CD1c-positive myeloid dendritic cell (primary cell): ENCODE measurements around the gene ATRNL1.
"Not testable (repeated sequence)": the region's sequence is repeated elsewhere in the genome, so short reads cannot be mapped to it uniquely, and the experiment has no call there.

Experiments used
- DNase-seq: peaks from one replicate; pipeline ENCODE4 v3.0.0-alpha.2; 2016; ENCODE audit errors: extremely low spot score

Gene ATRNL1

DNA sequence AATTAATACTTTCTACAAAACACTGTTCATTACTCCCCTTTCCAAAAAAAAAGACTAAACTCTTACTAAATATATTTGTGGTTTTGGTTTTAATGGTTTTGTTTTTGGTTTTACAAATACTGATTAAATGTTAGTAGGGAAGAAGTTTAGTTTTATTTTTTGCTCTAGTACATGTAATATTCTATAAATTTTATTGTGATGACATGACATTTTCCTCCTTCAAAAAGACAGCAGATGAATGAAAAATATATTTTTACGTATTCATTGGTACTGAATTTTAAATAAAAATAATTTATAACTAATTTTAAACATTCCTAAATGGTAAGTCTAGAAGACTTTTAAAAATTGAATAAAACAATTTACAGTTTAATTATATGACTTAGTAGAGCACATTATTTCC is 667.0 kb downstream of the ATRNL1 start:
- no peak for DNase-seq

DNA sequence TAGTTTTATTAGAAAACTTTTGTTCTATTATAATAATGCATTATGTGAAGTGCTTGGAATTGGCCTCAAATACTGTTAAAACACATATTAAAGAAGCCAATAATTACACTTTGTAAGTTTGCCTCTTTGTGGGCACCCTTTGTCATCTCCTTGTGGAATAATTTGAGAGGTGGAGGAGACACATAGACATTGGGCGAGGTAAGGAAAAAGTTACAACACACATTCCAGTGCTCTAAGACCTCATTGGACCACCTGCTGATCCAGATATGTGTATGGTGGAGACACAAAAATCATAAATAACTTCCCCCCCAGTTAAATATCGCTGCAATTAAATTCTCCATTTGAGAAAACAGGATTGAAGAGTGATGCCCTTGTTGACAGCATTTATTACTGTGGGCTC is 668.0 kb downstream of the ATRNL1 start:
- no peak for DNase-seq

DNA sequence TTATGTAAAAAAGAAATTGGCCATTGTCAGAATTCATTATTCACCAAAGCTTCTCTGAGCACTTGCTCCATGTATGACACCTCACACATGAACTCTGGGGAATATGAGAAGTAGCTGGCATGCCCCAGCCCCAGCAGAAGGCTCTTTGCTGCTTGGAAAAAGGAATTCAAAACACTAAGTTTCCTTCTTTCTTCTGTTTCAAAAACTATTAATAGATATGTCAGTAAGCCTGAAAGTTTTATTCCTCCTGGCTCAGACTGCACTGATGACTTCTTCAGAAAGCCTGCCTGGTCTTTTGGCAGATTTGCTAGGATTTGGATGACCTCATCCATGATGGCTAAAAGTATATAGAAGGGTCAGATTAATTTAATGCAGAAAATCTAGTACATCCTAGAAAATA is 668.9 kb downstream of the ATRNL1 start:
- DNase-seq, result no peak

DNA sequence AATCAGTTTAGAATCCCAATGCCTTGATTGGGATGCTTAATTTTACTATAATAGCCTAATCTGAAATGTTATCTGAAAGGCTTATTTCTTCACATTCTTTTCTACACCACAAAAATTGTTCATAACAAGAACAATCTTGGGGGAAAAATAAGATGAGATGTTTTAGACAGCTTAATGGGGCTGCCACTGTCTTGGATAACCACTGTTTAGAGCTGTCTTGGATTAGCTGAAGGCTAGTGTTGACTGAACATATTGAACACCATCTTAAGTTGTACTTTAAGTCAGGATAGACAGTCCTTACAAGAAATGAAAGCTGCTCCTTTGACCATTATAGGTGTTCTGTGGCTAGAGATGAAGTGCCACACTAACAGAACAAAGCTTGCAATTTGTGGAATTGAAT is 678.6 kb downstream of the ATRNL1 start:
- no peak for DNase-seq

DNA sequence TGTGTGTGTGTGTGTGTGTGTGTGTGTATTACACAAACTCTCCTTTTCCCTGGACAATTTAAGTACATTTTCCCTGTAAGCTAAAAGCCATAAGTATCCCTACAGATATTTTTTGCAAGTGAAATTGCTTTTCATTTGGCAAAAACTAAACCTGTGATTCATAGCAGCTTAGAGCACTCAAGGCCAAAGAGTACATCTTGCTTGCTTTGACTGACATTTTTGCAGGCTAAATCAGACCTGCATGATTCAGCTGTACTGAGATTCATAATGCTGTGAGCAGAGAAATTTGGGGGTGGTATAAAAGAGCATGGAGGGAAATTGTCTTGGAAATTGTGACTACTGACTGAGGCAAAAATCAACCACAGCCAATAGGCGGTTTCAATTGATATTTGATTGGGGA is 679.4 kb downstream of the ATRNL1 start:
- no peak for DNase-seq

DNA sequence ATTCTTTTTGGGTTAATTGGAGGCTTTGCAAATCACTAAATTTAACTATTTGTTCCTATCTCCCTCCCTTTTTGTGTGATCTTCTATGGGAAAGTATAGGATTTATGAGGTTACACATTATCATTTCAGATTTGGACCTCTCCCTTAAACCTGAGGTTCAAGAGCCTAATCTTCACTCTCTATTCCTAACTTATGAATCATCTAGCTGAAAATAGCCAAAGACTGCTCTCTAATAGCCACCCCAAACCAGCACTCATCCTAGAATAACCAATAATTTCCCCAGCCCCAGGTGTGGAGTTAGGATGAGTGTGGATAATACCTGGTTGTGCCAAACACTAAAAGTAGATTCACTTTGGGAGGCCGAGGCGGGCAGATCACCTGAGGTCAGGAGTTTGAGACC is 680.7 kb downstream of the ATRNL1 start:
- no peak for DNase-seq

DNA sequence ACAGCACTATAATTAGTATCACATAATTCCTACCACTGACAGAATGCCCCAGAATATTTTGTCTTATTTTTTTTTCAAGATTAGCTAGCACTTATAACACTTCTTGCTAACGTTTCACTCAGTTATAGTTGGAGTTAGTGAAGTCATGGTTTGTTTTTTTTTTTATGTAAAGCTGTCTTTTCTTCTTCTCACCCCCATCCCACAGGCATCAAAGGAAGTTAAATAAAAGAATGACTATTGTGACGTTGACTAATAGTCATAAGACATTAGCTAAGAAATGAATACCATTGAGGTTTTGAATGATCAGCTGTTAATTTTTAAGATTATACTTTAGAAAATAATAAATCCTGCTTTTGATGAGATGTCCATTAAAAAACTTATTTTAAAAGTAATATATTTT is 681.6 kb downstream of the ATRNL1 start:
- no peak for DNase-seq

DNA sequence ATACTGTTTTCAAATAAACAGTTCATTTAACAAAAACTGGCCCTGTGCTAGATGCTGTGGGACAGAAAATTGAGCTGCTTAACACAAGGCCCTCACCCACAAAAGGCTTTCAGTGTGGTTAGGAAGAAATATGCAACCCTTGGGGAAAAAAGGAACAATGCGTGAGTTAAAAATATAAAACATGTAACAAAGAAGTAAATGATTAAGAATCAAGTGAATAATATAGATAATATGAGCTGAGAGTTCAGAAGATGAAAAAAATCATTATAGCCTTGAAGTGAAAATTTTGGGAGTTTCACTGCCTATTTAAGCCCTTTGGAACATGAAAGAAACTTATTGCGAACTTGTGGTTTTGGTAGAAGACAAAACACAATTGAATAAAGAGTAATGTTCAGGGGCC is 684.5 kb downstream of the ATRNL1 start:
- no peak for DNase-seq

DNA sequence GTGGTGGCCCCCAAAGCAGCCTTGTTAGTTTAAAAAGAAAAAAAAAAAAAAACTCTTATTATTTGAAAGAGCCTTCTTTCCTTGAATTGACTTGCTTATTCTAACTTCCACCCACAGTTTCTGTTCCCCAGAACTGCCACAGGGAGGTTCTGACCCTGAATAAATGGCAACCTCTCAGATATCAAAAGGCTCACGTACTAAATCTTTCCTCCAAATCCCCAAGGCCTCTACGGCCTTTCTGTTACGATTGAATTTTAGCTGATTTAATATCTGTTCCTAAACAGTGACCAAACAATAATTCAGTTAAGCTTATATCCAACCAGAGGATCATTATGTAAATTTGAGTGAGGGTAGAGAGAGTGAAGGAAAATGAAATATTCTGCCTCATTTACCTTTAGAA is 697.1 kb downstream of the ATRNL1 start:
- no peak for DNase-seq

DNA sequence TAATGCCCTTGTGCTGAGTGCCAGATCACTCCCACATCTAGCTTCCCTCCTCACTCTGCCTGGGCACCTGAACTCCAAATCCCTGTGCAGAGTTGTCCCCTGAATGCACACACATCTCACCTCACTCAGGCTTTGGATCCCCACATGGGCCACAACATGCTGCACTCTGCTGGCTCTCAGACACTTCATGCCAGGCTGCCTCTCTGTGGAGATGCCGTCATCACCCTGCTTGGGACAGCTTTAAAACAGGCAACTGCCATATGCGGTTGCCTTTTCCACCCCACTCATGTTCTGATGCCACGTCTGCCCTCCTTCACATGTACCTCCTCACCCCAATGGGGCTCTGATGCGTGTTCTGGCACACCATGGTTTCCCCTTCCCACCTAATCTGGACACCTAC is 702.8 kb downstream of the ATRNL1 start:
- no peak for DNase-seq

DNA sequence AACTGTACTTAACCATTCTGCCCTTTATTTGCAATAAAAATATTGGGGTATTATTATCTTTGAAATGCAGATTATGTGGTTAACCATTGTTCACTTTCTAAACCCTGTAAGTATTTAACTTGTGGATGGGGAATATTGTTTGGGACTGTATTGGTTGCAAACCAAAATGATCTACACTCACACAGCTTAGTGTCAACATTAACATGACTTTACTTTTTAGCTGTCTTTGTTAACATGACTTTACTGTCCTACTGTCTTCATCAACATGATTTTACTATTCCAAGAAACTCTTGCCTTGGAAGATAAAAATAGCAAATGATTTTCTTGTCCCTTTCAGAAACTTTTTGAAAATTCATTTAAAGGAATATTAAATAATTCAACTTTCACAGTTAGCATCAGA is 708.3 kb downstream of the ATRNL1 start:
- no peak for DNase-seq

DNA sequence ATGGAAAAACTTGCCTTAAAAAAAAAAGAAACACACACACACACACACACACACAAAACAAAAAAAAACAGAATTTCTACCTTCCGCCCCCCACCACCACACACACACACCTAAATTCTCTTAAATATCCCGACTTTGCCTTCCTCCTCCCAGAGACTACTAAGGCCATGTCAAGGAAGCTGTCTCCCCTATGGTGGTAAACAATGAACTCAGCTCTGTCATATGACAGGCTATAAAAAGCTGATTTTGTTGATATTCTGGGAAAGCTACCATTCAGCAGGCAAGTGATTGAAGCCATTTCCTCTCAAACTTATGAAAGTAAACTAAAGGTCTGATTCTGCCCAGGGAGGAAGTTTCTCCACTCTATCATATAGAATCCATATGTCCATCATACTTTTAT is 708.8 kb downstream of the ATRNL1 start:
- DNase-seq, result no peak

DNA sequence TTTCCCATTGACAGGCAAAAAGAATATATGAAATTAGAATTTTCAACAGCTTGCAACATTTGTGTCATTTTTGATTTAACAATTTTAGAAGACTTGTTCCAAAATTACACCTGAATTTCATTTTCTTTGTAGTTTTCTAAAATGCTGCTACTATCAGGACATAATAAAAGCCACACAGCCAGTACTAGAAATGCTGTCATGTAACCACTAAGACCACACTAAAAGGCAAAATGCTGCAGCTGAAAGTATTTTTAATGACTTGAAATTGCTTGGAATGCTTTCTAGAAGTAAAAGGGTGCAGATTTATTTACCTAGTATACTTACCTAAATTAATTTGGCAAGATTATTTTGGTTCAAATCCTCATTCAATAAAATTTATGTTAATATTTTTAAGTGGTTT is 709.7 kb downstream of the ATRNL1 start:
- DNase-seq, result no peak

DNA sequence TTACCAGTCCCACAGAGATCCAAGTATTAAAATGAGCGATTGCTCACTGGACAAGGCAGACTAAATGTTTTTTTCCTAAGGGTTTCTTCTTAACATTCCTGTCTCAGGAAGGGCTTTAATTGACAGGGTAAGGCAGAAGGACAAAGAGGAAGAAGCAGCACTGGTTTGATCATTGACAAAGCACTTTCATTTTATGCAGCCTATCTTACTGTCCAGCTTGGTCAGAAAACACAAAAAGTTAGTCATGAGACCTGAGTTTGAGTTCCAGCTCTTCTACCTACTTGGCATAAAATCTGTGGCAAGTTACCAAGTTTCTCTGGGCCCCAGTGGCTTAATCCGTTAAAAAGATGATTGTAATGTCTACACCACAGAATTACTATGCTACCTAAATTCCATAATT is 721.4 kb downstream of the ATRNL1 start:
- no peak for DNase-seq

DNA sequence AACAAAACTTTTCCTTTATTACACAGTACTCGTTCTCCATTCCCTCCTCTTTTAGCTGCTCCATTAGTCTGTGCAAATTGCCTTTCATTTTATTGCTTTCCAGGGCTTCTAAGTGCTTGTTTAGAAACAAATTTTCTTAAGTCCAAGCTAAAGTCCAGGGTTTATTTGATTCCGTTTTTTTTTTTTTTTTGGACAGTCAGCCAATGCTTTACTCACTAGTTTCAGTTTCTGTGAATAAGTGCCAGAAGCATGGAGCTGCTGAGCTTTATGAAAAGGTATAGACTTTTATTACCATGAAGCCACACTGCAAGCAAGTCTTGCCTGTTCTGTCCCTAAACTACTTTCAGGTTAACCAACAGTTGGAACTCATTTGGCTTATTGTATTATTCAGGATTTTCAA is 724.8 kb downstream of the ATRNL1 start:
- DNase-seq, result no peak

DNA sequence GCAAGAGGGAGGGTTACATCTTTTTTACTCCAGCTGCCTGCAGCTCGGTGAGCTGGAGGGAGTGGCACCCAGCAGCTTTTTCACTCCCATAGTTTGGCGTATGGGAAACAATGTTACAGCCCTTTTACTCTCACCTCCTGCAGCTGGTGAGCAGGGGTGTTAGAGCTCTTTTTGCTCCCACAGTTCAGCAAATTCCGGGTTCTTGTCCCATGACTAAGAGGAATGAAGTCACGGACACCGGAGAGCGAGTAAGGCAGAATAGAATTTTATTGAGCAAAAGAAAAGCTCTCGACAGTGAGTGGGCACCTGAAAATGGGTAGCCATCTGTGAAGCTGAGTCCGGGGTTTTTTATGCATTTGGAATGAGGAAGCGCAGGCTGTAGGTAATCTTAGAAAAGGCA is 733.2 kb downstream of the ATRNL1 start:
- no peak for DNase-seq

DNA sequence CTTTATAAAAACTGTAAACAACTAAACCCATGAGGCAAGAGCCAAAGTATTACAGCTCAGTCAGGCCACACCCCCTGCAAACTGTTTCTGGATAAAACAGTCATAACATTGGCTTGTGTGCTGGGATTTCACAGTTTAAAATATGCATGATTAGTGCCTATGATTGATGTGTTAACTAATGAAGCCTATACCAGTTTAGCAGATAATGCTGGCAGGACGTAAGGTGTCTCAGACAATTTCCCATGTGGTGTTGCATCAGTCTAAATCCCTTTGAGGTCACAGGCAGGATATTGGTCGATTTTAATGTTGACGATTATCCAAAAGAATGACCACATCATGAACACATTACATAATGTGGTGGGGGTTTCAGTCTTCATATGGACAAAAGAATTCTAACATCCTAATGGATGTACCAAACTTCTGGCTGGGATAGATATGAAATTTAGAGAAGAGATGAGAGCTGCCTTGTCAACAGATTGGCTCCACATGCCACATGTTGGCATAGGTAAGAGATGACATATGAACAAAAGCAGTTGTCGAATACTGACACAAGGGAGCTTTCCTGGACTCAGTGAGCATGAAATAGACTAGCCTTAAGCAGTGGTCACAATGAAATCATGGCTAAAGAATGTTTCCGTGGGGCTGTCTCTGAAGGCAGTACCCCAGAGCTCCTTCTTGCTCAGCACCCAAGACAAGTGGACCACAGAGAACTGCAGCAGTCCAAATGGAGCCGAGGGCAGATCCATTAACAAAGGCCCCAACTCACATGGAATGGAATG is 734.3 kb downstream of the ATRNL1 start:
- no peak for DNase-seq

DNA sequence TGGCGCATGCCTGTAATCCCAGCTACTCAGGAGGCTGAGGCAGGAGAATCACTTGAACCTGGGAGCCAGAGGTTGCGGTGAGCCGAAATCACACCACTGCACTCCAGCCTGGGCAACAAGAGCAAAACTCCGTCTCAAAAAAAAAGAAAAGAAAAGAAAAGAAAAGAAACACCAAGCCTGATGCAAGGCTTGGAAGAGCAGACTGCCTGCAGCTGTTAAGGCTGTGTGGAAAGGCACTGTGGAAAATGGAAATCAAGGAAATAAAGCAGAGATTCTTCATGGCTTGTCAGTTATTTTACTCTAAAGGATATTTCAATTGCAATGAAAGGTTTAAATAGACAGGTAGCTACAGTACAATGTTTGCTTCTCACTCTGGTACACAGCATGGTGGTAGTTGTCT is 735.0 kb downstream of the ATRNL1 start:
- DNase-seq, result not testable (repeated sequence)

DNA sequence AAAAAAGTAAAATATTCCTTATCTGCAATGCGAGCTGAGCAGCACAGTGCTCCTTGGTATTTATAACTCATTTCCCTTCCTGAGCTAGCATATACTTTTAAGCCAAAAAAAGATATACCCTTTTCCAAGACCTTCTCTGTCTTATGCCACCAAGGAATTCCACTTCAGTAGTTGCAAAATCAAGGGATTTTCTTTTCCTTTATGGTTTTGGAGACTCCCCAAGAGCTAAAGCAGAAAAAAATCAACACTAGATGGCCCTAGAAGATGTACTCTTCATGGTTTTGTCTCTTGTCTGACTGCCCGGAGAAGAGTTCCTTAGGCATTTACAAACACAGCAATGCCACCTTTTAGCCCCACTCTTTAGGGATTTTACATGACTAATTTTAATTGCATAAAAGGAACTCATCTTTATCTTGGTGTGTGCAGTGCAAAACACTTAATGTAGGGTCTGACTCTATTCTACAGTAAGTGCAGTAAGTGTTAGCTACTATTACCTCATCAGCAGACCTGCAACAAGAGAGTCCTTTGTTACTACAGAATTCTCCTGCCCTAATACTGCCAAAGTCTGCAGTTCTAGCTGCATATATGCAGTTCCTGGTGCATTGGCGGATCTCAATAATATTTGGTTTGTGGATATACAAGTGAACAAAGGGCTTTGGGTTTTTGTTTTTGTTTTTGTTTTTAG is 736.5 kb downstream of the ATRNL1 start:
- DNase-seq, result no peak

DNA sequence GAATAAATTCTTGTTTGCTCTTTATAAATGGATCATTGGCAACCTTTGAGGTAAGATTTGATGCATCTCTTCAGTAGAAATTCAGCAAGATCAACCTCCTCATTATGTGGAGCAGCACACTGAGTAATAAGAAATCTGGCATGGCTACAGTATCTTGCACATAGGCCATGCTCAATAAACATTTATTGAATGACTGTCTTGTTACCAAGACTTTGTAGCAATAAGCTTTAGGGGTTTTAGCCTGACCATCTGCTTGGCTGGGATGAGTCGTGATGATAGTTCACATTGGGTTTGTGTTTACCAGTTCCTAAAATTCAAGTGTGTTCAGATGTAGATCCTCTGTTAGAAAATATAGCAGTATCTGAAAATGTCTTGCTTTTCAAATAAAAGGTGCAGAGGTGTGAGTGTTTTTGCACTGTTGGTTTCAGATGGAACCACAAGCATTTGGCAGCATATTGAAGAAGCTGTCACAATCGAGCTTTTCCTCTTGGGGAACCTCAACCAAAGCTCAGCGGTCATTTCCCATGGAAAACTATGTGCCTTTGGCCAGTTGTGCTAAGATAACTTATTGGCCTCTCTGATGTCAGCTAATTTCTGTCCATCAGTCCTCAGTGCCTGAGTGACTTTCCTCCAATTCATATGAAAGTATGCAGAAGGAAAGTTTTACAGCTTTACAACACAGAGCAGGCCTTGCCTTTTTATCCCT is 737.3 kb downstream of the ATRNL1 start:
- no peak for DNase-seq

DNA sequence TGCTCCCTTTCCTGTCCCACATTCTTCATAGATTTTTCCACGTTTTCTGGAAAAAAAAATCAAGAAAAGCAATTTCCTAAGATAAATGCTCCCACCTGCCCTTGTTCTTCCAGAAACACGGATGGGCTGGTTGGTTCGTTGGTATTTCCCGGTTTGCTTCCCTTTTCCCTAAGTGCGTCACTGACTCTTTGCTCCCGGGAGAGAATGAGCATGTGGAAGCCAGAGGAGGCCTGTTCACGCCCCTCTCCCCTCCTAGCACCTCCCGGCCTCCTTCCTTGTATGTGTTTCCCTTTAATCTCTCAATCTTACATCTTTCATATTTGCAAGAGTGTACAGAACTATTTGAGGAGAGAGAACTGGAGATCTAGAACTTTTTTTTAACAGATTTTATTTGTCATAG is 737.9 kb downstream of the ATRNL1 start:
- DNase-seq, result no peak

DNA sequence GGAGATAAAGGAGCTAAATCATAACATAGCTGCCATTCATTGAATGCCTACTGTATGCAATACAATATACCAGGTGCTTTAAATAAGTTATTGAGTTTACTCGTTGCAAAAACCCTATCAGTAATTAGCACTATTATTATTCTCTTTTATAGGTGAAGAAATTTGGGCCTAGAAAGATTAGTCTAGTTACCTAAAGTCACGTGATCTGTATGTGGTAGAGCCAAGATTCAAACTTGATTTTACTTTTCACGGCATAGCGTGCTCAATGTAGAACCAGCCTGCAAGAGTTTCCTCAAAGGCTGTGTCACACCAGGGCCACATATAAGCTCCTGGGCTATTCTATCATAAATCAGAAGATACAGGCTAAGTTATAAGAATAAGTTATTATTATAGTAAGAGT is 740.0 kb downstream of the ATRNL1 start:
- no peak for DNase-seq

DNA sequence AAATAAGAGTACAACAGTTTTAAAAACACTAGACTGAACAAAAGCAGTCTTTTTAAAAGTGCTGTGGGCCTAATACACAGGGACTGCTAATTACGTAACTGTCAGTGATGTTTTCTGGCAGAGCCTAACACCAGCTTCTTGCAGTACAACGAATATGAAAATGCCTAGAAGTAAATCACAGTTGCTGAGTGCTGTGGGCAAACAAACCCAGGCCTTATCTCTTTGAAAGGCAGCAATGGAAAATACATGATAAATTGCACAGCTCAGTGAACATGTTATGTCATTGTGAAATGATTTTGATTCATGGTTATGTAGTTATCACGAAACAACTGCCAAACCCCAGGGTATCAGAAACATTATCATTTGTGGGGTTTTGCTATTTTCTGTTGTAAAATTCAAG is 751.4 kb downstream of the ATRNL1 start:
- no peak for DNase-seq
